HepG2 (cell line): ENCODE measurements around the gene MIEF1. TPM values are rescaled to one million over a fixed set of nuclear protein-coding genes. Genes with fewer than 3 reads are reported as not detected.

Experiments used
- ATAC-seq: fragments of 200-7000 bp; cut with Tn5 transposase; 3 replicates; pipeline ENCODE4 v1.9.1; 2020; ENCODE audit warnings: mild to moderate bottlenecking, moderate library complexity
- BruUV-seq: library from RNA; stranded (reverse); fragments of 400-500 nt; replicated peaks from 2 replicates; lab custom pipeline; 2021; lab: Mats Ljungman, UMichigan
- CTCF ChIA-PET: fragments of 300-600 bp; formaldehyde crosslinking; extraction: SDS; loops from one replicate; lab custom pipeline; 2021; ENCODE audit warnings: low total read pairs, inconsistent platforms, low intra/inter-chr PET ratio; lab: Yijun Ruan, JAX
- POLR2A ChIA-PET: fragments of 350-600 bp; sonication (Branson Sonifier 250); formaldehyde crosslinking; loops from one replicate; lab custom pipeline; 2020; ENCODE audit warnings: antibody characterized with exemption, inconsistent platforms; lab: Yijun Ruan, JAX
- DNase-seq: peaks from one replicate; pipeline ENCODE4 v3.0.0-alpha.2; 2015; ENCODE audit warnings: low spot score
- FAIRE-seq: peaks from 3 replicates; lab custom pipeline; 2011; peaks lifted over from hg19 to GRCh38; lab: Jason Lieb, UNC
- H2AFZ ChIP-seq: one replicate; pipeline ENCODE4 v1.6.1; 2011; ENCODE audit warnings: low read length, inconsistent platforms
- H3K27ac ChIP-seq: fragments of 300-600 bp; 3 replicates; pipeline ENCODE4 v1.8.0; 2011; ENCODE audit warnings: mixed run types, mild to moderate bottlenecking, mixed read lengths, low read length, inconsistent platforms; ENCODE audit not compliant: insufficient read depth; ENCODE audit errors: extremely low read length
- H3K27me3 ChIP-seq, 2 experiments: fragments of 200-600 bp in 1 of 2; 2 replicates in 1 of 2; 3 replicates in 1 of 2; pipeline versions ENCODE4 v1.6.0 to v1.8.0; 2011; ENCODE audit warnings: low read length in 2 of 2, mild to moderate bottlenecking in 2 of 2, moderate library complexity in 2 of 2, inconsistent platforms in 1 of 2; ENCODE audit not compliant: insufficient read depth in 2 of 2, control insufficient read depth in 1 of 2
- H3K36me3 ChIP-seq, 2 experiments: fragments of 200-600 bp in 1 of 2; replicated peaks in 1 of 2; 2 replicates in 1 of 2; 3 replicates in 1 of 2; pipeline versions ENCODE4 v1.5.1 to v1.8.0; 2011; ENCODE audit warnings: low read length in 2 of 2, inconsistent platforms in 1 of 2; ENCODE audit not compliant: insufficient read depth in 2 of 2, control insufficient read depth in 1 of 2
- H3K4me1 ChIP-seq: 2 replicates; pipeline ENCODE4 v1.5.1; 2012; ENCODE audit warnings: low read length, inconsistent platforms; ENCODE audit not compliant: insufficient read depth
- H3K4me2 ChIP-seq: 2 replicates; pipeline ENCODE4 v1.6.0; 2011; ENCODE audit warnings: low read depth, low read length, inconsistent platforms
- H3K4me3 ChIP-seq, 3 experiments: fragments of 200-600 bp in 1 of 3; sonication (generic), shearing (Covaris generic) in 1 of 3; replicated peaks in 1 of 3; 2 replicates each; pipeline ENCODE4 v1.5.1; 2011 to 2016; ENCODE audit warnings: low read length in 3 of 3, inconsistent platforms in 2 of 3, low read depth in 2 of 3, mild to moderate bottlenecking in 2 of 3, control low read depth in 1 of 3, mixed read lengths in 1 of 3; ENCODE audit not compliant: insufficient read depth in 1 of 3
- H3K79me2 ChIP-seq: one replicate; pipeline ENCODE4 v1.6.1; 2011; ENCODE audit warnings: low read length, inconsistent platforms; ENCODE audit not compliant: insufficient read depth
- H3K9ac ChIP-seq: 2 replicates; pipeline ENCODE4 v1.6.0; 2011; ENCODE audit warnings: mild to moderate bottlenecking, low read depth, low read length, inconsistent platforms; ENCODE audit not compliant: insufficient read depth
- H3K9me3 ChIP-seq: 2 replicates; pipeline ENCODE4 v1.5.1; 2012; ENCODE audit warnings: mild to moderate bottlenecking, low read length
- H4K20me1 ChIP-seq: 2 replicates; pipeline ENCODE4 v1.6.0; 2011; ENCODE audit warnings: inconsistent platforms, mild to moderate bottlenecking, low read length, moderate library complexity; ENCODE audit not compliant: insufficient read depth
- IKZF5 ChIP-seq: IDR thresholded peaks from 2 replicates; pipeline ENCODE4 v1.6.1; 2018; ENCODE audit warnings: missing genetic modification reagents, mild to moderate bottlenecking, missing compliant biosample characterization
- KLF13 ChIP-seq: sonication (generic); formaldehyde crosslinking; IDR thresholded peaks from 2 replicates; pipeline ENCODE4 v1.4.0; 2020; ENCODE audit warnings: mild to moderate bottlenecking, missing genetic modification reagents
- MTA1 ChIP-seq: sonication (generic); formaldehyde crosslinking; IDR thresholded peaks from 2 replicates; pipeline ENCODE4 v1.4.0; 2020; ENCODE audit warnings: missing genetic modification reagents, mild to moderate bottlenecking, borderline replicate concordance
- POLR2G ChIP-seq: fragments of 200-400 bp; formaldehyde crosslinking; IDR thresholded peaks from 2 replicates; pipeline ENCODE4 v1.6.1; 2018; ENCODE audit warnings: mild to moderate bottlenecking, low read depth, low read length, moderate library complexity
- SALL1 ChIP-seq: sonication (generic); formaldehyde crosslinking; IDR thresholded peaks from 2 replicates; pipeline ENCODE4 v1.8.0; 2022; ENCODE audit warnings: mild to moderate bottlenecking, missing genetic modification reagents
- THRA ChIP-seq: sonication (generic); formaldehyde crosslinking; IDR thresholded peaks from 2 replicates; pipeline ENCODE4 v1.4.0; 2020; ENCODE audit warnings: missing genetic modification reagents, borderline replicate concordance
- THYN1 ChIP-seq: sonication (generic); formaldehyde crosslinking; IDR thresholded peaks from 2 replicates; pipeline ENCODE4 v1.8.1; 2023; ENCODE audit warnings: low read depth, mild to moderate bottlenecking, moderate library complexity, missing genetic modification reagents, borderline replicate concordance
- U2AF1 ChIP-seq: fragments of 200-400 bp; formaldehyde crosslinking; optimal IDR thresholded peaks from 2 replicates; pipeline ENCODE3; 2017; ENCODE audit warnings: mild to moderate bottlenecking, low read depth, low read length
- ZBTB38 ChIP-seq: sonication (generic); formaldehyde crosslinking; IDR thresholded peaks from 2 replicates; pipeline ENCODE4 v1.5.1; 2020; ENCODE audit warnings: mild to moderate bottlenecking, missing genetic modification reagents
- ZNF570 ChIP-seq: sonication (generic); formaldehyde crosslinking; IDR thresholded peaks from 2 replicates; pipeline ENCODE4 v1.4.0; 2020; ENCODE audit warnings: mild to moderate bottlenecking, missing genetic modification reagents, borderline replicate concordance
- ZNF713 ChIP-seq: sonication (generic); formaldehyde crosslinking; IDR thresholded peaks from 2 replicates; pipeline ENCODE4 v1.4.0; 2020; ENCODE audit warnings: mild to moderate bottlenecking, missing genetic modification reagents
- WGBS: methylation state at CpG from one replicate; pipeline ENCODE4 v1.1.6; 2017; ENCODE audit warnings: low lambda C conversion rate; 5-methylcytosine and 5-hydroxymethylcytosine counted together
- in situ Hi-C: cut with HindIII; loops from 2 replicates; pipeline ENCODE4 v1.10.0; 2017; ENCODE audit warnings: low pct_unique_long_range_greater_than_20kb; ENCODE audit not compliant: extremely low pct_ligation_motif_present
- intact Hi-C: fragments of 100-400 bp; cut with micrococcal nuclease; formaldehyde crosslinking; loops from one replicate; pipeline ENCODE4 v1.10.0; 2022; ENCODE audit not compliant: unreplicated experiment
- polyA plus RNA-seq, 8 experiments: library from polyadenylated mRNA; depleted of rRNA in 3 of 8; stranded (reverse) in 7 of 8; unstranded in 1 of 8; fragments of >200 nt; fragmentation: Illumina TruSeq in 4 of 8; extraction: Trizol in 4 of 8; gene quantifications; 2 replicates each; pipeline versions ENCODE4 v1.2.1 to v1.2.3, GENCODE V29; 2011 to 2016; ENCODE audit warnings: low read depth in 4 of 8, missing spikeins in 1 of 8, mixed read lengths in 1 of 8; ENCODE audit not compliant: insufficient read depth in 1 of 8
- total RNA-seq, 5 experiments: library from RNA; depleted of rRNA; stranded (reverse); fragments of >200 nt; fragmentation: Illumina TruSeq; extraction: Trizol; gene quantifications; 2 replicates each; pipeline ENCODE4 v1.2.3, GENCODE V29; 2016; ENCODE audit warnings: low read depth in 1 of 5

MIEF1 gene
- total and polyA plus RNA-seq, 2 of the 13 experiments (the other 11 are each of a cell fraction or from before 2014, with no cell fraction given), result 21.7 to 34.8 TPM

GRCh38 chr22:39459681-39460080, 42.4 kb upstream of the MIEF1 start:
- ATAC-seq (no peak), DNase-seq (no peak), FAIRE-seq (no peak)
- no peaks in the 10 kb centered on the region for H3K36me3 ChIP-seq
- intact Hi-C loops, result no loop called here
- in situ Hi-C loops, result no loop called here
- H3K9me3 ChIP-seq, result no peaks in the 10 kb centered on the region
- H3K4me3 ChIP-seq, result no peak overlapping the region
- H2AFZ ChIP-seq, result no peak overlapping the region
- no peak overlapping the region for H3K27ac ChIP-seq
- no peak overlapping the region for H3K4me2 ChIP-seq
- 55% methylated on average over 11 of the region's 11 CpGs for WGBS
- peaks cover 6 to 30% of the 10 kb centered on the region in 2 experiments; a peak in 4 of 5 replicates for H3K27me3 ChIP-seq
- no peaks in the 10 kb centered on the region for H3K79me2 ChIP-seq
- no peak overlapping the region for H3K9ac ChIP-seq
- CTCF ChIA-PET, result no interaction called here
- TF ChIP-seq ZNF713 (no peak), KLF13 (CRISPR knock-in tag) (no peak), IKZF5 (CRISPR knock-in tag) (no peak), U2AF1 (no peak), POLR2G (no peak), THYN1 (no peak), ZBTB38 (CRISPR knock-in tag) (no peak), MTA1 (CRISPR knock-in tag) (no peak), ZNF570 (no peak), THRA (no peak), SALL1 (CRISPR knock-in tag) (no peak)
- TF ChIP-seq, all 625 proteins: peak for 0
- BruUV-seq, result no TSS peak
- H4K20me1 ChIP-seq, result no peaks in the 10 kb centered on the region
- POLR2A ChIA-PET, result no interaction called here
- peaks cover 16% of the 10 kb centered on the region for H3K4me1 ChIP-seq
